HepG2 (cell line): ENCODE measurements around the gene FTSJ1. TPM values are rescaled to one million over a fixed set of nuclear protein-coding genes. Genes with fewer than 3 reads are reported as not detected.

Experiments
- ARID2 ChIP-seq: sonication (generic); formaldehyde crosslinking; IDR thresholded peaks from 2 replicates; pipeline ENCODE4 v1.8.1; 2022; ENCODE audit warnings: mild to moderate bottlenecking, missing genetic modification reagents, borderline replicate concordance
- GABPB1 ChIP-seq: IDR thresholded peaks from 2 replicates; pipeline ENCODE4 v1.6.1; 2016; ENCODE audit warnings: mild to moderate bottlenecking, missing genetic modification reagents, moderate library complexity, missing compliant biosample characterization
- HES4 ChIP-seq: sonication (generic); formaldehyde crosslinking; IDR thresholded peaks from 2 replicates; pipeline ENCODE4 v1.9.0; 2021; ENCODE audit warnings: mild to moderate bottlenecking, missing genetic modification reagents, borderline replicate concordance
- HOXA3 ChIP-seq: sonication (generic); formaldehyde crosslinking; IDR thresholded peaks from 2 replicates; pipeline ENCODE4 v1.5.0; 2020; ENCODE audit warnings: missing genetic modification reagents
- MYC ChIP-seq: sonication (generic); formaldehyde crosslinking; IDR thresholded peaks from 2 replicates; pipeline ENCODE4 v1.9.0; 2021; ENCODE audit warnings: missing genetic modification reagents, borderline replicate concordance
- PHF5A ChIP-seq: IDR thresholded peaks from one replicate; pipeline ENCODE4 v1.6.1; 2018; ENCODE audit warnings: low read depth, missing genetic modification reagents; ENCODE audit not compliant: unreplicated experiment
- RBFOX2 ChIP-seq: fragments of 200-400 bp; formaldehyde crosslinking; IDR thresholded peaks from 2 replicates; pipeline ENCODE4 v1.6.1; 2017; ENCODE audit warnings: low read depth, mild to moderate bottlenecking, low read length
- RFXAP ChIP-seq: sonication (generic); formaldehyde crosslinking; IDR thresholded peaks from 2 replicates; pipeline ENCODE4 v1.4.0; 2020; ENCODE audit warnings: missing genetic modification reagents, borderline replicate concordance
- SAP130 ChIP-seq: IDR thresholded peaks from 2 replicates; pipeline ENCODE4 v1.6.1; 2016; ENCODE audit warnings: low read depth
- SIN3A ChIP-seq: IDR thresholded peaks from 2 replicates; pipeline ENCODE4 v1.6.1; 2011; ENCODE audit warnings: low read depth, mild to moderate bottlenecking, control low read depth, low read length, borderline replicate concordance
- SMAD3 ChIP-seq: sonication (generic); formaldehyde crosslinking; IDR thresholded peaks from 2 replicates; pipeline ENCODE4 v1.4.0; 2020; ENCODE audit warnings: missing genetic modification reagents
- TBX2 ChIP-seq: sonication (generic); formaldehyde crosslinking; IDR thresholded peaks from 2 replicates; pipeline ENCODE4 v1.5.0; 2020; ENCODE audit warnings: missing genetic modification reagents, mild to moderate bottlenecking, borderline replicate concordance
- ZNF205 ChIP-seq: IDR thresholded peaks from 2 replicates; pipeline ENCODE4 v1.6.1; 2018; ENCODE audit warnings: missing biosample characterization, missing genetic modification reagents
- ZNF557 ChIP-seq: sonication (generic); formaldehyde crosslinking; IDR thresholded peaks from 2 replicates; pipeline ENCODE4 v1.4.0; 2020; ENCODE audit warnings: missing genetic modification reagents
- ZNF703 ChIP-seq: sonication (generic); formaldehyde crosslinking; IDR thresholded peaks from 2 replicates; pipeline ENCODE4 v1.5.1; 2020; ENCODE audit warnings: missing genetic modification reagents, mild to moderate bottlenecking, moderate library complexity, borderline replicate concordance
- polyA plus RNA-seq, 8 experiments: library from polyadenylated mRNA; depleted of rRNA in 3 of 8; stranded (reverse) in 7 of 8; unstranded in 1 of 8; fragments of >200 nt; fragmentation: Illumina TruSeq in 4 of 8; extraction: Trizol in 4 of 8; gene quantifications; 2 replicates each; pipeline versions ENCODE4 v1.2.1 to v1.2.3, GENCODE V29; 2011 to 2016; ENCODE audit warnings: low read depth in 4 of 8, missing spikeins in 1 of 8, mixed read lengths in 1 of 8; ENCODE audit not compliant: insufficient read depth in 1 of 8
- total RNA-seq, 5 experiments: library from RNA; depleted of rRNA; stranded (reverse); fragments of >200 nt; fragmentation: Illumina TruSeq; extraction: Trizol; gene quantifications; 2 replicates each; pipeline ENCODE4 v1.2.3, GENCODE V29; 2016; ENCODE audit warnings: low read depth in 1 of 5
- TF ChIP-seq, protein P1 (sequence below): fragments of 450-650 bp; IDR thresholded peaks from 2 replicates; pipeline ENCODE4 v1.6.1; 2017
- TF ChIP-seq, protein P2 (sequence below): IDR thresholded peaks from 2 replicates; pipeline ENCODE4 v1.6.1; 2016; ENCODE audit warnings: low read depth, control low read depth
- TF ChIP-seq, protein P3 (sequence below): sonication (generic); formaldehyde crosslinking; IDR thresholded peaks from 2 replicates; pipeline ENCODE4 v1.5.0; 2020; ENCODE audit warnings: missing genetic modification reagents, mild to moderate bottlenecking, borderline replicate concordance
- TF ChIP-seq, protein P4 (sequence below): sonication (generic); formaldehyde crosslinking; IDR thresholded peaks from 2 replicates; pipeline ENCODE4 v1.5.0; 2020; ENCODE audit warnings: mild to moderate bottlenecking, missing genetic modification reagents, borderline replicate concordance

FTSJ1 gene
- total and polyA plus RNA-seq, 2 of the 13 experiments (the other 11 are each of a cell fraction or from before 2014, with no cell fraction given) = 30.3 to 37.9 TPM

DNA sequence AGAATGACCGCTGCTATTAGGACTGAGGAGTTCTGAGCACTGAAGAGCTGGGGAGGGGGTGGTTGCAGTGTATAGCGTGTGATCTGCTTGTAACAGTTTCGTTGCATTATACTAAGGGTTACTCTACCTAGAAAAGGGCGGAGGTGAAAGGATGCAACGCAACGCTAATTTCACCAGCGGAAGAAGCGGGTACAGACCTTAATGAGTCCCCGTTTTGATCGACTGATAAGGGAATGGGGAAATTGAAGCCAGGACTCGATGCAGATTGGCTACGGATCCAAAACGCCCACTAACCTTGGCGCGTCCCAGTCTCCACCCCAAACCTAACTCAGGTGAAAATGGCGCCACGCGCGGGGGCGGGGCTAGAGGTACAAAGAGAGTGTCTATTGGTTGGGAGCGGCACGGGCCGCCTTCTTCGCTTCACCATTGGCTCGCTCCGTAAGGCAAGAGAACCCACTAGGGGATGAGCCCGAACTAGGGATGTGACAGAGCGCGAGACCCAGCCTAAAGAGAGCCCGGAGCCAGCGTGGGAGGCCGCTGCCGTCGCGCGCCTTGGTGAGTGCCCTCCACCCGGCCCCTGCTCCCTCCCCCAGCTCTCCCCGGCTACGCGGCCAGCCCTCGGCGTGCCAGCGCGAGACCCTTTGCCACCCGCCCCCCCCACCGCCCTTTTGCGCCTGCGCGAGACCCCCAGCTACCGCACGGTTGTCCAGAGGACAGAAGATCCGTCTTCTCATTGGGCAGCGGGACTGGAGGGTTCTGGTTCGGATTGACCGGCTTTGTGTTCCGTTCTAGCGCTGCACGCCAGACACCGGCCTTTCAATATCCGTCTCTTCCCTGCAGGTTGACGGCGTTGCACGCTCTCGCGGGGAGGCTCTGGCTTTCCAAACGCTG is 45.6 kb downstream of the FTSJ1 start, which contains the start of gene EBP (continued):
- 0 out of 2 replicates have a peak, but pooled peaks have one; percentile 25 for TF ChIP-seq TBX2 (CRISPR knock-in tag)
- TF ChIP-seq ZNF557 = no peak
- 0 out of 2 replicates have a peak, but pooled peaks have one; percentile 26 for TF ChIP-seq ARID2 (CRISPR knock-in tag)
- TF ChIP-seq RFXAP (CRISPR knock-in tag) = no peak; the same call in 1 of the 2 replicates
- TF ChIP-seq HOXA3 (CRISPR knock-in tag) = peak; percentile 52
- TF ChIP-seq HES4 (CRISPR knock-in tag) = no peak
- no peak for TF ChIP-seq ZNF205
- TF ChIP-seq, protein P1, sequence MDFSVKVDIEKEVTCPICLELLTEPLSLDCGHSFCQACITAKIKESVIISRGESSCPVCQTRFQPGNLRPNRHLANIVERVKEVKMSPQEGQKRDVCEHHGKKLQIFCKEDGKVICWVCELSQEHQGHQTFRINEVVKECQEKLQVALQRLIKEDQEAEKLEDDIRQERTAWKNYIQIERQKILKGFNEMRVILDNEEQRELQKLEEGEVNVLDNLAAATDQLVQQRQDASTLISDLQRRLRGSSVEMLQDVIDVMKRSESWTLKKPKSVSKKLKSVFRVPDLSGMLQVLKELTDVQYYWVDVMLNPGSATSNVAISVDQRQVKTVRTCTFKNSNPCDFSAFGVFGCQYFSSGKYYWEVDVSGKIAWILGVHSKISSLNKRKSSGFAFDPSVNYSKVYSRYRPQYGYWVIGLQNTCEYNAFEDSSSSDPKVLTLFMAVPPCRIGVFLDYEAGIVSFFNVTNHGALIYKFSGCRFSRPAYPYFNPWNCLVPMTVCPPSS = no peak
- TF ChIP-seq PHF5A (CRISPR knock-in tag) = no peak
- no peak for TF ChIP-seq ZNF703 (CRISPR knock-in tag)
- TF ChIP-seq, protein P2, sequence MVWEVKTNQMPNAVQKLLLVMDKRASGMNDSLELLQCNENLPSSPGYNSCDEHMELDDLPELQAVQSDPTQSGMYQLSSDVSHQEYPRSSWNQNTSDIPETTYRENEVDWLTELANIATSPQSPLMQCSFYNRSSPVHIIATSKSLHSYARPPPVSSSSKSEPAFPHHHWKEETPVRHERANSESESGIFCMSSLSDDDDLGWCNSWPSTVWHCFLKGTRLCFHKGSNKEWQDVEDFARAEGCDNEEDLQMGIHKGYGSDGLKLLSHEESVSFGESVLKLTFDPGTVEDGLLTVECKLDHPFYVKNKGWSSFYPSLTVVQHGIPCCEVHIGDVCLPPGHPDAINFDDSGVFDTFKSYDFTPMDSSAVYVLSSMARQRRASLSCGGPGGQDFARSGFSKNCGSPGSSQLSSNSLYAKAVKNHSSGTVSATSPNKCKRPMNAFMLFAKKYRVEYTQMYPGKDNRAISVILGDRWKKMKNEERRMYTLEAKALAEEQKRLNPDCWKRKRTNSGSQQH = no peak
- TF ChIP-seq GABPB1 (CRISPR knock-in tag) = peak; percentile 28; the same call in 1 of the 2 replicates
- TF ChIP-seq SIN3A = peak; percentile 73; the same call in 1 of the 2 replicates
- TF ChIP-seq SAP130 (CRISPR knock-in tag) = peak; percentile 33; the same call in 1 of the 2 replicates
- peak; percentile 80 for TF ChIP-seq RBFOX2
- TF ChIP-seq, protein P3, sequence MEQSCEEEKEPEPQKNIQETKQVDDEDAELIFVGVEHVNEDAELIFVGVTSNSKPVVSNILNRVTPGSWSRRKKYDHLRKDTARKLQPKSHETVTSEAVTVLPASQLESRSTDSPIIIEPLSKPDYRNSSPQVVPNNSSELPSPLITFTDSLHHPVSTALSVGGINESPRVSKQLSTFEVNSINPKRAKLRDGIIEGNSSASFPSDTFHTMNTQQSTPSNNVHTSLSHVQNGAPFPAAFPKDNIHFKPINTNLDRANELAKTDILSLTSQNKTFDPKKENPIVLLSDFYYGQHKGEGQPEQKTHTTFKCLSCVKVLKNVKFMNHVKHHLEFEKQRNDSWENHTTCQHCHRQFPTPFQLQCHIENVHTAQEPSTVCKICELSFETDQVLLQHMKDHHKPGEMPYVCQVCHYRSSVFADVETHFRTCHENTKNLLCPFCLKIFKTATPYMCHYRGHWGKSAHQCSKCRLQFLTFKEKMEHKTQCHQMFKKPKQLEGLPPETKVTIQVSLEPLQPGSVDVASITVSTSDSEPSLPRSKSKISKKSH = no peak
- TF ChIP-seq SMAD3 (CRISPR knock-in tag) = no peak
- TF ChIP-seq, protein P4, sequence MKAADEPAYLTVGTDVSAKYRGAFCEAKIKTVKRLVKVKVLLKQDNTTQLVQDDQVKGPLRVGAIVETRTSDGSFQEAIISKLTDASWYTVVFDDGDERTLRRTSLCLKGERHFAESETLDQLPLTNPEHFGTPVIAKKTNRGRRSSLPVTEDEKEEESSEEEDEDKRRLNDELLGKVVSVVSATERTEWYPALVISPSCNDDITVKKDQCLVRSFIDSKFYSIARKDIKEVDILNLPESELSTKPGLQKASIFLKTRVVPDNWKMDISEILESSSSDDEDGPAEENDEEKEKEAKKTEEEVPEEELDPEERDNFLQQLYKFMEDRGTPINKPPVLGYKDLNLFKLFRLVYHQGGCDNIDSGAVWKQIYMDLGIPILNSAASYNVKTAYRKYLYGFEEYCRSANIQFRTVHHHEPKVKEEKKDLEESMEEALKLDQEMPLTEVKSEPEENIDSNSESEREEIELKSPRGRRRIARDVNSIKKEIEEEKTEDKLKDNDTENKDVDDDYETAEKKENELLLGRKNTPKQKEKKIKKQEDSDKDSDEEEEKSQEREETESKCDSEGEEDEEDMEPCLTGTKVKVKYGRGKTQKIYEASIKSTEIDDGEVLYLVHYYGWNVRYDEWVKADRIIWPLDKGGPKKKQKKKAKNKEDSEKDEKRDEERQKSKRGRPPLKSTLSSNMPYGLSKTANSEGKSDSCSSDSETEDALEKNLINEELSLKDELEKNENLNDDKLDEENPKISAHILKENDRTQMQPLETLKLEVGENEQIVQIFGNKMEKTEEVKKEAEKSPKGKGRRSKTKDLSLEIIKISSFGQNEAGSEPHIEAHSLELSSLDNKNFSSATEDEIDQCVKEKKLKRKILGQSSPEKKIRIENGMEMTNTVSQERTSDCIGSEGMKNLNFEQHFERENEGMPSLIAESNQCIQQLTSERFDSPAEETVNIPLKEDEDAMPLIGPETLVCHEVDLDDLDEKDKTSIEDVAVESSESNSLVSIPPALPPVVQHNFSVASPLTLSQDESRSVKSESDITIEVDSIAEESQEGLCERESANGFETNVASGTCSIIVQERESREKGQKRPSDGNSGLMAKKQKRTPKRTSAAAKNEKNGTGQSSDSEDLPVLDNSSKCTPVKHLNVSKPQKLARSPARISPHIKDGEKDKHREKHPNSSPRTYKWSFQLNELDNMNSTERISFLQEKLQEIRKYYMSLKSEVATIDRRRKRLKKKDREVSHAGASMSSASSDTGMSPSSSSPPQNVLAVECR (CRISPR knock-in tag) = peak; percentile 40; the same call in 1 of the 2 replicates
- TF ChIP-seq MYC = no peak
